HG02943 (cell line): ENCODE results near the gene EBF3.

Experiments used
- ATAC-seq: cut with Tn5 transposase; IDR thresholded peaks from one replicate; pipeline ENCODE4 v1.9.1; 2021; ENCODE audit warnings: mild to moderate bottlenecking, low read depth, moderate library complexity; ENCODE audit not compliant: unreplicated experiment

EBF3 gene

DNA sequence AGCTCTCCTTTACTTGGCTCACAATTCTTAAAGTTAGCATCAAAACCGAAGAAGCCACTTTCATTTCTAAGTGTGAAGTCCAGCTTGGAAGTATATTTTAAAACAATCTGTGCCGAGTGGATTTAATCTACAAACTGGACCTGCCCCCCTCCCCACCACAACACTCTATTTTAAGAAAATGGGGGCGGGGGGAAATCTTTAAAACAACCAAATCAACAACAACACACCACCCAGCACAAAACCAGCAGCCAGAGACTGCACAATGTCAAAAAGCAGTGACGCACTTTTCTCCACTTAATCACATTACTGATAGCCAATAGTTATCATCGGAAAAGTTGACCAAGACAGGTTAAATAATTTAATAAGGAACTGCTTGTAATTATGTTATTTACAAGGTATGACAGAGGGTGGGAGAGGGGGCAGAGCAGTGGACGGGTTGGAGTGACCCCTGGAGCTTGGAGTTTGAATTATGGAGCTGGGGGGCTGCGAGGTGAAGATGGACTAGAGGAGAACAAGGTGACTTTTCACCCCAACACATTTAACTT is 2.8 kb downstream of the EBF3 start:
- ATAC-seq, result no peak

DNA sequence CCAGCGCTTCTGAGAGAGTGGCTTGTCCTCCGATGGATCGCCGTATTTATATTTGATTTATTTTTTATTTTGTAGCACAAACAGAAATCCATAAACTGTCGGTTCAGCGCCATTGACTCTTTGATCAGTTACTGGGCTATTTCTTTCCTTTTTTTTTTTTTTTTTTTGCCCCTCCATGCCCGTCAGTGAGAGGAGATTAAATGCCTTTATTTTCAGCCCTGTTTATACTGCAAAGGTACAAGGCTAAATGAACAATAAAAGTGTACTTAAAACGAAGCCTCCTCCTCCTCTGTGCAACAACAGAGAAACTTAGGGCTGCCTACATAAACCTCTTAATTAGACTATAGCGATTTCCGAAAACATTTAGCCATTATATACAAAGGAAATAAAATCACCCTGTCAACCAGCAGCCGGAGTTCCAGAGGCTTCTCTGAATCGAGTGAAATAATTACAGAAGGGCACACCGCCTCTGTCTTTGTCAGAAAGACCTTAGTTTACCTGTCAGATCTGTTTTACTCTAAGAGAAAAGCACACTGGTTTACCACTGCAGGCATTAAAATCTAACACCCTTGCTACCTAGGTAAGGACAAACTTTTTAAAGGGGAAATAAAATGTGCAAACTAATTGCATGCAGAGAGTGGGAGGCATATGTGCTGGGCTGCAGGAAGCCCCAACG is 3.5 kb downstream of the EBF3 start:
- no peak for ATAC-seq

DNA sequence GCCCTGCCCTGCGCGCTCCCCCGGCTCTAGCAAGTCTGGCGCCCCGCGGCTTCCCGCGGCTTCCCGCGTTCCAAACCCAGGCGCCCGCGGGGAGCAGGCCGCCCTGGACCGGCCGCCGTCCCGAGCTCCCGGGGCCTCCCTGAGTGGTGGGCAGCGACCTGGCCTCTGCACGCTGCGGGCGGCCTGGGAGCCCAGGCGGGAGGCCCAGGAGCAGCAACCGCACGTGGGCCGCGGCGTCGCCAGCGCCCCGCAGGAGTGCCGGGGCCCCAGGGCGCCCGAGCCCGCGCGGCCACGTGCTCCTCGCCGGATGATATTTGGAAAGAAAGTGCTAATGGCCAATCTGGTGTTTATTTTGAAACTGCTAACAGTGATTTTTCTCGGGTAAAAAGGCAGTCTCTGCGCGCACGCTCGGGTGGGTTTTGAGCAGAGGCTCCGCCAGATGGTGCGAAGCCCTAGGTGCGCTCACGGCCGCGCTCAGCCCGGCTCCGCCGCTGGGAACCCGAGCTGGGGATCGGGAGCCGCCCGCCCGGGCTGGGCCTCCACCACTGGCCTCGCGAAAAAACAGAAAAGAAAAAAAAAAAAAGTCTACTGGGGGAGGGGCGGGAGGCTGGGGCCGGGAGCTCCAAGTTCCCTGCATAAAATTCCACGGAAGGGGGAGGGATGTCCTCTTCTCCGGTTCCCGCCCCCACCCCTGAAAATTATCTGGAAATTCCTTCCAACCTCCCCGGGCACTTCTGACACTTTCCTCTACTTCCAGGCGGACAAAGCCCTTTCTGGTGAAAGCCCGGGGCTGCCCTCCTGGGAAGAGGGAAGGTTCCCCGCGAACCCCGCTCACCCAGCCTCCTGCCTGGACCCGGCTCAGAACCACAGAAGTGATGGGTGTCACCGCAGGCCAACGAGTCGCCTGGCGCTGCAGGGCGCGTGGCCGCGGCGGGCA is 4.3 kb downstream of the EBF3 start:
- ATAC-seq, result no peak

DNA sequence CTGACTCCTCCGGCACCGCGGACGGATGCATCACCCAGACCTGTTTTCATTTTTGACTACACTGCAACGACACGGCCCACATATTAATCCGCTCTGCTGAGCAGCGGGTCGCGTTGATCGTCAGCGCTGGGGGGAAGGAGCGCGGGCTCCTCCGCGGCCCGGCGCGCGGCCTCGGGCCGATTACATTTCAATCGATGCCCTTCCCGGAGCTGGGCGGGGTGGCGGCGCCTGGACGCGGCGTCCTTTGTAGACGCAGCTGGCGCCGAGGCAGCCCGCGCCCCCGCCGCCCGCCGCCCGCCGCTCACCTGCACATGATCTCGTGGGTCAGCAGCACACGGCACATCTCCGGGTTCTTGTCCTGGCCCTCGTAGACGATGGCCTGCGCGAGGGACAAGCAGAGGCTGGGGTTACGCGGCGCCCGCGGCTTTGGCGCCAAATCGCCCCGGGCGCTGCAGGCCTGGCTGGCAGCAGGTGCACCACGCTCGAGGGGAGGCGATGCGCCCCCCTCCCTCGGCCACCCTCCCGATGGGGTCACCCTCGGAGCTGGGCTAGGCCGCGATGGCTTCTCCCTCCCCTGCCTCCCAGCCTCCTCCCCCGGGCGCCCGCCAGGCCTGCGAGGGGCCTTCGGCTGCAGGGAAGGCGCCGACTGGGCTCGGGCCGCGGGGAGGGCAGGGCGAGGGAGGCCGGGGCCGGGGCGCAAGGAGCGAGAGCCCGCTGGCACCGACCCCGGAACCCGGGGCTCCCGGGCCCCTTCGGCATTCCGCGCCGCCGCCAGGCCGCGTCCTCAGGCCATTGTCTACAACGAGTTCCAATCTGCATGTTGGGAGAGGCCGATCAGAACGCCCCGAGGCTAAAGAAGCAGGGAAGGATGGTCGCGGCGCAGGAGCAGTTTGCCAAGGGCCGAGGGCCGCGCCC is 5.2 kb downstream of the EBF3 start:
- no peak for ATAC-seq

DNA sequence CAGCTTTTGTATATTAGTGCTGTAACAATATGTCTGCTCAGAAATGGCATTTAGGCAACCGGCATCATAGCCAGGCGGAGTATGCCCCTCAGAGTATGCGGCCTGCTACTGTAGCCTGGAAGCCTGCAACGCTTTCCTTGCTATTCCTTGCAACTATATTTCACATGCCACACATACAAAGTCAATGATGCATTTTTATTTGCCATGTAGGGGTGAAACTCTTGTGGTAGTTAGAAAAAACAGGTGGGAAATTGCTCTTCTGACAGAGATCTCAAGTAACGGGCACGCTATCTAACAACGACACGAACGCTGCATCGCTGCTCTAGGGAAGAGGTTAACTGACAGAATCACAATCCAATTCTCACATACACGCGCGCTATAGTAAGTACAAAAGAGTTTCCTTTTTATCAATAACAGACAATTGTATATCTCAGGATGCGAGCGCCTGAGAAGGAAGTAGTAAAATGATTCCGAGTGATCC is 5.9 kb downstream of the EBF3 start:
- ATAC-seq, result no peak

DNA sequence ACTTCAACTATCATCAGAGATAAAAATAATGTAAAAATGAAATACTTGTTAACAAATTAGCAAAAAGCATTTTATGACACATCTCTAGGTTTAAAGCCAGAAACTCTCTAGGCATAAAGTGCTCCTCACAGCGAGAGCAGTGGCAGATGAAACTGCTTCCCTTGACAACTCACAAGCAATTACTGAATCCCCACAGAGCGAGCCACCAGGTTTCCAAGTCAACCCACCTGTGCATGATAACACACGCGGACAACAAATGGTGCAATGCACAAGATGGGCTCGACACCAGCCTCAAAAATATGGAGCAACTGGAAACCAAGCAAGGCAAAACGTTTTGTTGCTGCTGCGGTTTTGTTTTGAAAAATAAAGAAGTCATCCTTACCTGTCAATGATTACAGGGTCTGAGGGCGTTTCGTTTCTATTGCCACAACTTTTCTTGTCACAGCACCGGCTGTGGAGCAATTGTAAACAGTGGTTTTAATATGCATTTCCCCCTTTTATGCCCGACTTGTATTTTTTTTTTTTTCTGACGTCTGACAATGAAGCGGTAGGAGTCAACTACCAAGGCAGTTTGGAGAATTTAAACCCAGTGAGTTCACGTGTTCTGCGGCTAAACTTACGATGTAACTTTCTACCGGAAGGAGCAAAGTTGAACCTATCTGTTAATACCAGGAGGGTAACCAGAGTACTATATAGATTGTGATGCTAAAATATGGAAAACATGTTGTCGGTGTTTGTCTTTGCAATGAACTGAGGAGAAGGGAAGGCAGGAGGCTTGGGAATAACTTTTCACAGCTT is 7.0 kb downstream of the EBF3 start:
- no peak for ATAC-seq

DNA sequence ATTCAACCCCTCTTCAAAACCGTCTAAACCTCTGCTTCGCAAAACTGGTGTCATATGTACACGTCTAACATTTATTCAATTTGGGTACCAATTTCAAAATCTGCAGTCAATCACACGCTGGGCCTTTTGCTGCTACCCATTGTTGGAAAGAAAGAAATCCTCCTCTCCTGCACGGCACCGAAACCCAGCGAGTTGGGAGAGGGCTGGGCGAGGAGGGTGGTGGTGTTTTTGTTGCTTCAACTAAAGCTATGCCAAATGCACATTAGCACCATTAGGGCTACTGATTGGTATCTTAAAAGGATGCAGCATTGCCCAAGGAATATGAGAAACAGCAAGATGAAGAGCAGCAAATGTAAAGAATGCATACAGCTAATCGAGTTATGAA is 7.8 kb downstream of the EBF3 start:
- no peak for ATAC-seq

DNA sequence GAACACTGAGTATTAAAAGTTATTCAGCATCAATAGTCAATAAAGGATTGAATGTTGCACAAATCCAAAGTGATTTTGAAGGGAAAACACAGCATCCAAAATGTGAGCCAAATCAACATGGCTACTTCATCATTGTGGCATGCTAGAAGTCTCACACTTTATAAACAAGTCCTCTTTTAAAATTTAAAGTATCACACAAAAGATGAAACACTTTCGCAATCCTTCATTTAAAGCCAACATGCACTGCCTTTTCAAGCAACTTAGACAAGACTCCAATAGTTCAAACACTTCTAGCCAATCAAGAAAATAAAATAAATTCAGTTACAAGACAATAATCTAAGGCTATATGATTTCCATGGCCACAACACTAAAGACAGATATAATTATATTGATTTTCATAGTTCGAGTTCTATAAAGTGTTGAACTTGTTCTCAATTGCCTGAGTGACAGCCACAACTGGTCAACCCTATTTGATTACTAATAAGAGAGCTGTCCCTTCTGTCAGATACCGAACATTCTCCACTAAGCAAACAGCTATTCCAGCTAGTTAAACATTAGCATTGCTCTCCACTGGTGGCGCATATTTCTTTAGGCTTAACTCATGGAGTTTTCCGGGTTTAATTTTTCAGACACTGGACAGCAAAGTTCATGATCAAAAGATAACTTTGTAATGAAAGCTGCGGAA is 8.3 kb downstream of the EBF3 start:
- no peak for ATAC-seq

DNA sequence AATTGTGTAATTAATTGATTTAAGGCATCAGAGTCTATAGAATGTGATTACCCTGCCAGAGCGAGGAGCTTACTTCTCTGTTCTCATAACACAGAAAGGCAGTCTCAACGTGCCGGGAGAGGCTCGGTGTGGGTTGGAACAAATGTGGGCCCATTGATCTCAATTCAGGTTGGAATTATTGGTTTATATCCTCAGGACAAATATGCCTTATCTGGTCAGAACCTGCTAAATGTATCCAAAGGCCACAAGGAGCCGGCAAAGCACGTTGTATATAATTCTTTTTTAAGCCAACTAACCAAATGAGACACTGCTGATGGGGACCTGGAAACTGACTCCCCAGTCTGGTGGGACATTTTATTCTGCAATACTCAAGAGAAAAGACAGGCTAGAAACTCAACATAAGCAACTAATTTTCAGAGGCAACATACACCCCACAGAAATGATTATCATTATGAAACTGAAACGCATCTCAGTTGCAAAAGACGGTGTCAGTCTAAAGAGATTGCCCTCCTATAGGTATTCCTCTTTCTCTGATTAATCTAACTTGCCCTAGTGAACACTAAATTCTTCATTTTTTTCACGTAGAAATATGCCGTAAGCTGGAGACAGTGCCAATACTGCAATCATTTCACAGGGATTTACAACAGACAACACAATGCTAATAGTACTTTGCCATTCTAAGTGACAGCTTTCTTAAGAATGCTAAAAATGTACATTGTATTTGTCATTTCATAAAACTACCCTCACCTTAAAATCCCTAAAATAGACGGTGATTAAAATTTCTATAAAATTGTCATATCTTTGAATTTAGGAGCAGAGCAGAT is 9.4 kb downstream of the EBF3 start:
- ATAC-seq, result no peak

DNA sequence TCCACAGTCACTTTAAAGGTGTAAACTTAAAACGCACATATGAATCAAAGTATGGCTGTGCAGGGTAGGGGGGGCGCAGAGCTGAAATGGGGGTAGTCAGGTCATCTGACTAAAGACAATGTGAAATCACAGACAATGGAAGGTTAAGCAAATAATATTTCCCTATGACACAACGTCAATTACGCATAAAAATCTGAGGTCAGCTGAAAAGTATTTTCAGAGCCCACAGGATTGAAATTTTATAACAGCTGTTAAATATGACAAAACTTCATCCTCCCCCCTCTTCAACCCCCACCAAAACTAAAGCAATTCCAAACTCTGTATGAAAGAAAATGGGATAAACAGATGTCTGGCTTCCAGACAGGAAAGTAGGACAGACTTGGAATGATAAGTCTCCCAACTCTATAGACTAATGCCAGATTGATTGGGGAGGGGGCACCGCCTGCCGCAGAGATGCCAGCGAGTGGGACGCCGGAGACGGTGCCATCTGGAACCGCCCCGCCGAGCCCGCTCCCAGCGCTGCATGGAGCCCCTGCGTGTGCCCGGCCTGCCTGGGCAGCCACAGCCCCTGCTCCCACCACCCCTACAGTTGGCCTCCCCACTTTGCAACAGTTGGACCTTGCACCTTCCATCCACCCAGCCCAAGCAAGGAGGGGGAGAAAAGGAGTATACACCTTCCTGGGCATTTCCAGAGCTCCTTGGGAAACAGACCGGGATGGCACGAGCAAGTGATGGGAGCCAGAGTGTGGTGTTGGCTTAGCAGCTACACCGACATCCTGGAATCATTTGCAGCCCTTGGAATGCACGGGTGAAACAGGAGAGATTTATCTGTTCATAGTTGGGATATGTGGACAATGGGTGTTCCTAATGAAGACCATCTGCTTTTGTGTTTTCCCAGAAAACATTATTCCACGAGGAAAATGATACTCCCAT is 10.7 kb downstream of the EBF3 start:
- ATAC-seq, result no peak

DNA sequence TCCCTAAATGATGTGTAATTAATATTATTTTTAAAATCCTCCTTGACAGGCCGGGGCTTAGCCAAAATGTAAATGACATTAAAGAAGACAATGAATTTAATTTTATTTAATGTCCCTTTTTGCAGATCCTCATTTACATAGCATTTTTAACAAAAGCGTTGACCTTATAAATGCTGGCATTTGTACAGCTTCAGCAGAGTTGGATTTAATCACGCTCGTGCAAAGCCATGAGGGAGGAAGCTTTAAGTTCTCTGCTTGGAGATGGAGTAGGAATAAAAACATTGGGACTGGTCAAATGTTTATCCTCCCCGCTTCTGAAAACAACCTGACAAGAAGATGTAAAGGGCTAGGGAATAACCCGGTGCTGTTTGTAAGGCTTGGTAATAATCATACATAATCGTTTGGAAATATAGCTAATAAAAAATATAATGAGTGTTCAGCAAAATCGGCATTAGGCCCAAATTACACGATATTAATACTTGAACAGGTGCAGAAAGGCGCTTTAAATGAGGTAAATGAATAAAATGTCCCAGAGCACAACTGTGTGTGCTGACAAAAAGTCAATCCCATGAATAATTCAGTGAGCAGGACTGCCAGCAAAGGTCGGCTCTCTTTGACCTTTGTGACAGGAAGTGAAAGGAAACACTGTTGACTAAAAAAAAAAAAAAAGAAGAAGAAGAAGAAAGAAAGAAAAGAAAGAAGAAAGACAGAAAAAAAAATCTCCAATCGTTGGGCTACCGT is 11.5 kb downstream of the EBF3 start:
- no peak for ATAC-seq

DNA sequence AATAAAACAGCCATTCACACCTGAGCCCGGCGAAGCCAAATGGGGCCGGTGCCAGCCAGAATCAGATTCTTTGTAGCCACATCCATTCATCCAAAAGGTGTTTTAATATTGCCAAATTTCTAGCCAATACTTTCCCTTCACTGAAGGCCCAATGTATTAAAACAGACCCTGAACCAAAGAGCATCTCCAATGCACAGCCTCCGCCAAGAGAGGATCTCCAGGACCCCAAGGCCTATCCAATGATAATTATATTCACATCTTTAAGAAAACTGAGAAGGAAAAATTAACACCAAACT is 12.2 kb downstream of the EBF3 start:
- ATAC-seq, result no peak

DNA sequence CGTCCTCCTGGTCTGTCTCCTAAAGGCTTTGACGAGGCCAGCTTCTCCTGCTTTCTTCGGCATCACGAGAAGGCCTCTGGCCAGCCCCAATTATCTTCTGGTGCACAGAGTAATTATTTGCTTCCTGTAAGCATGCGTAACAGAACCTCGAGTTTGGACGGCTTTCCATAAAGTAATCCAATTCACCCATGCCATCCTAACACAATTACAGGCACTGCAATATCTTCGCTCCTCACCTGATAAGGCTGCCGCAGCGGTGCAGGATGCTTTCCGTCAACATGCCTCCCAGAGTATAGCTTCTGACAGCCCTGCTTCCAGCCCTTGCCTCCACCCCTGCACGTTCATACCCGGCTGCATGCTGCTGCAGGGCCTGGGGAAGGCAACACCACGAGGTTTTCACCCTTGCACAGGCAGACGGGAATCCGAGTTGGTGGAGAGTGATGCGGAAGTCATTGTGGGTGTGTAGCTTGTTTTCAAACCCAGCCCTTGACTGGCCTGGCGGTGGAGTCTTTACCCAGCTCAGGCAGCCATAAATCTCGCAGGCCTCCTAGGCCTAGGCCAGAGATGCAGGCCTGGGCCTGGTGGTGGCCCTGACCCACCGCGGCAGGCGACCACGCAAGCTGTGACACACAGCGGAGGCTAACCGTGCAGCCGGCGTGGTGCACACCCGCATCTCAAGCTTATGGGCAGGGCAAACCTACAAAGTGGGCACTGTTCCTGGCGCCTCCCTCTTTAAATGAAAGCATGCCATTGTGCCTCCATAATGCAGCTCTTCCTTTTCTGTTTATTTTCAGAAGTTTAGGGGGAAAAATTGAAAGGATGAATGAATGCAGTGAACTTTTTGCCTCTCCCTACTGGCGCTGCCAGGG is 12.7 kb downstream of the EBF3 start:
- ATAC-seq, result no peak

DNA sequence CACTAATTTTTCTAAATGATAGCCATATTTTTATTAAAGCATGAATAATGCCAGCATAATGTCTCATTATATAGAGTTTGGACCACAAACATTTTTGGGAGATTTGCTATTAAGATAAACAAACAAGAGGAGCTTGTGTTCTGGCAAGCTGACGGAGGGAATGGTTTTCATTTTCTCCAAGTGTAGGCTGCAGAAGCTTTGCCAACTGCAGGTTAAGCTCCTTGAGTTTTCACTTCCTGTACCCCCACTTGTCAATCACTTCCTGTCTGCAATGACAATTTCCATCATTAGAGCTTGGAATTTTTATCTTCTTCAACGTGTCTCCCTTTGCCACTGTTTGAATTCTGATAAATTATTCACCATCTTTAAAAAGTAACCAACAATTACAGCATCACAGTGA is 13.4 kb downstream of the EBF3 start:
- no peak for ATAC-seq

DNA sequence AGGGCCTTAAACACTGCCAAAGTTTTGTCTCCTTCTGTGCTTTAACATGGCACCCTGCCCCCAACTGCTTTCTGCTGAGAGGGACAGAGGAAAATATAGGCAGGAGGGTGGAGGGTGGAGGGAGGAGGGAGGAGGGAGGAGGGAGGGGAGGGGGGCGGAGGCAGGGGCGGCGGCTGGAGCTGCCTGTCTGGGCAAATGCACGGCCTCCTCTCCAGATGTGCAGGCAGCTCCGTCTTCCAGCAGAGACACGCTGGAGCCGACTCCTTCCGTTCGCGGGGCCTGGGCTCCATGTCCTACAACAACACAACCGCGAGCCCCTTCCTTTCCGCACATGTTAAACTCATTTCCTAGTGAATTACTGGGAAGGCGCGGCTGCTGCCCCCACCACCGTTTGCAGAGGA is 14.2 kb downstream of the EBF3 start:
- ATAC-seq, result no peak

DNA sequence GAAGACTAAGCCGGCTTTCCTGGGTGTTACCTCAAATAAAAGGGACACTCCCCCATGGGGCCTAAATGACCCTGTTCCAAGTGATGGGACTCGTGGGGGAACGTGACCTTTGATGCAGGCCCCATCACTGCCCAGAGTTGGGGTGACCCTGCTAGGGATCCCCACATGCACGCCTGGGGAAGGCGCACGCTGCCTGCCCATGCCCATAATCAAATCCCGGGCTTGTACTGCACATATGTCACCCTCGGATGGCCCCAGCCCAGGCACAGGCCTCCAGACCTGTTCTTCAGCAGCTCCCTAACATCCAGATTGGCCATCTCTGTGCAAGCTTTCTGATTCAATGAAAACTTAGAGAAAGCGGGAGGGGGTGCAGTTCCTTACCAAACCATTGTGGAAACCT is 14.7 kb downstream of the EBF3 start:
- no peak for ATAC-seq
